Skeletal muscle tissue (tissue), 4 donors: ENCODE results near the gene FRY. TPM values are rescaled to one million over a fixed set of nuclear protein-coding genes. Genes with fewer than 3 reads are reported as not detected.

Experiments used
- H3K27ac ChIP-seq: one replicate; pipeline ENCODE4 v1.7.0; 2013; ENCODE audit warnings: mild to moderate bottlenecking, low read depth, low read length, inconsistent platforms
- H3K27me3 ChIP-seq, 3 donors: one replicate each; pipeline ENCODE4 v1.7.0; 2013; ENCODE audit warnings: low read length in 3 of 3; ENCODE audit not compliant: control insufficient read depth in 3 of 3, insufficient read depth in 3 of 3
- H3K36me3 ChIP-seq, 3 donors: one replicate each; pipeline ENCODE4 v1.7.0; 2013; ENCODE audit warnings: low read length in 3 of 3; ENCODE audit not compliant: control insufficient read depth in 3 of 3, insufficient read depth in 3 of 3
- H3K4me1 ChIP-seq, 3 donors: one replicate each; pipeline ENCODE4 v1.7.0; 2013; ENCODE audit warnings: low read length in 3 of 3, mild to moderate bottlenecking in 3 of 3; ENCODE audit not compliant: control insufficient read depth in 3 of 3, insufficient read depth in 3 of 3
- H3K4me3 ChIP-seq, 3 donors: one replicate each; pipeline ENCODE4 v1.7.0; 2013; ENCODE audit warnings: low read length in 3 of 3
- H3K9ac ChIP-seq, 3 donors: one replicate each; pipeline ENCODE4 v1.7.0; 2013; ENCODE audit warnings: low read length in 3 of 3, mild to moderate bottlenecking in 3 of 3, moderate library complexity in 2 of 3, low read depth in 1 of 3
- H3K9me3 ChIP-seq, 3 donors: one replicate each; pipeline ENCODE4 v1.7.0; 2013; ENCODE audit warnings: low read length in 3 of 3; ENCODE audit not compliant: control insufficient read depth in 3 of 3
- total RNA-seq: library from RNA; depleted of rRNA; stranded (reverse); fragments of >200 nt; gene quantifications from one replicate; pipeline ENCODE4 v1.2.3, GENCODE V29; 2014
- donor health status: Osteomylitis.

The FRY gene
- total RNA-seq, 1 donor from 2014 or later: 59.0 TPM

DNA sequence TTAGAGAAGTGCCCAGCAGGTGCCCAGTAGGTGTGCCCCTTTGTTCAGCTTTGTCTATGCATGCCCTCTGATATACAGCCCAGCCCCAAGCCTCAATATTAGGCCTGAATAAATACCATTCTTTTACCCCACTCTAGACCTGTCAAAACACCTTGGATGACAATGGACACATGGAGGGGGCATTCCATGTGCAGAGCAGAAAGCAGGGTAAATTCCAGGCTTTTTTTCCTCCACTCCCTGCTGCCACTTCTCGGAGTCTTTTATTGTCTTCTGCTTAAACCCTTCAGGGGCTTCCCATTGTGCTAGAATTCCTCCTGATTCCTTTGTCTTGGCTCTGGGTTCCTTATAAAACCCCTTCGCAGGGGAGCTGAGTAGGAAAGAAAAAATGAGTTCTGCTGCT is 5.8 kb upstream of the FRY start:
- no peaks in the 10 kb centered on the region for H3K27me3 ChIP-seq
- H3K27ac ChIP-seq: no peak overlapping the region
- H3K4me1 ChIP-seq: peaks cover 7 to 11% (median 9%) of the 10 kb centered on the region in 3 donors
- no peaks in the 10 kb centered on the region for H3K36me3 ChIP-seq
- no peak overlapping the region for H3K4me3 ChIP-seq
- no peaks in the 10 kb centered on the region for H3K9me3 ChIP-seq
- H3K9ac ChIP-seq: no peak overlapping the region

DNA sequence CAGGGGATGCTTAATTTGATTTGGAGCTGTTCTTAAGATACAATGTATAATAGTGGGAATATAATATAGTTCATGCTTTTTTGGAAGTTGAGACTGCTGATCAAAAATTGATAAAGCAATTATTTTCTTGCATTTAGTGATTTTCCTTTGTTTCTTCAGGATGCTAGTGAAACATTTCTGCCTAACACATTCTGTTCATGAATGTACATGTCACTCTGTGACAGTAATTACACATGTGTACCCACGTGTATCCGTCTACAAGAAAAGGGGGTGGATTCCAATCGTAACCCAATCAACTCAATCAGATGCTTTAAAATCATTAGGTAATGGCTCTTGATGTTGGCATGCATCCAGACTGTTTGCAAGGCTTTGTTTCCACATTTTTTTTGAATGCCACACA is 5.0 kb upstream of the FRY start:
- Histone ChIP-seq H3K4me3 (no peak overlapping the region), H3K27me3 (no peaks in the 10 kb centered on the region), H3K27ac (no peak overlapping the region), H3K36me3 (no peaks in the 10 kb centered on the region), H3K4me1 (peaks cover 10 to 15% (median 11%) of the 10 kb centered on the region in 3 donors), H3K9me3 (no peaks in the 10 kb centered on the region), H3K9ac (no peak overlapping the region)

DNA sequence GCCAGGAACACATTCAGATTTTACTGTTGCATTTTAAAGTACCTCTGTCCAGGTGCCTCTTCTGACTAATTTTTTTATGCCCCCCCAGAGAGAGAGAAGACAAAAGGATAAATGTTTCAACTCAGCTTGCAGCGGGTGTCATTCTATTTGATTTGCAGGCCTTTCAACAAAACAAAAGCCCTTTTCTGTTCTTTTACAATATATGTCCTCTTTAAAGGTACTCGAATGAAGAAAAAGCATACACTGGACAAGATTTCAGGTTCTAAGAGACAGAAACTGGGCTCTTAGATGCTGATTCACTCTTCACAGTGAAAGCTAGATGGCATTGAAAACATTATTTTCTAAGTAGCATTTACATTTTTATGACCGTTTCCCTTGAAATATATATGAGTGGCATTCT is 2.9 kb upstream of the FRY start:
- H3K36me3 ChIP-seq: no peaks in the 10 kb centered on the region
- H3K4me1 ChIP-seq: peaks cover 3 to 7% (median 7%) of the 10 kb centered on the region in 3 donors
- H3K27ac ChIP-seq: no peak overlapping the region
- H3K4me3 ChIP-seq: no peak overlapping the region
- no peaks in the 10 kb centered on the region for H3K27me3 ChIP-seq
- H3K9me3 ChIP-seq: no peaks in the 10 kb centered on the region
- no peak overlapping the region for H3K9ac ChIP-seq

DNA sequence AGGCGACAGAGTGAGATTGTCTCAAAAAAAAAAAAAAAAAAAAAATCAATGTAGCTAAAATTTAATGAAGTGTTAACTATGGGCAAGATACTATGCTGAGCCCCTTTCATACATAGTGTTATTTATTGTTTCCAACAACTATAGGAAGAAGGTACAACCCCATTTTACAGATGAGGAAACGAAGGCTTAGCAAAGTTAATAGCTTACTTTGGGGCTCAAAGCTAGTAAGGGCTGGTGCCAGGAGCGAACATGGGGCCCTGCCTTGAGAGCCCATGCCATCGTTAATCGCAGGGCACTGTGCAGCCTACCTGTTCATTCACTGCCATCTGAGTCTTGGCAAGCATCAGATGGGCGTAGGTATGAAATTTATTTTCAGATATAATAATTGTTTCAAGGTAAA is 1.9 kb upstream of the FRY start:
- Histone ChIP-seq H3K27ac (no peak overlapping the region), H3K4me3 (no peak overlapping the region), H3K9me3 (no peaks in the 10 kb centered on the region), H3K9ac (no peak overlapping the region), H3K36me3 (no peaks in the 10 kb centered on the region), H3K4me1 (peaks cover 3 to 7% (median 7%) of the 10 kb centered on the region in 3 donors), H3K27me3 (no peaks in the 10 kb centered on the region)

DNA sequence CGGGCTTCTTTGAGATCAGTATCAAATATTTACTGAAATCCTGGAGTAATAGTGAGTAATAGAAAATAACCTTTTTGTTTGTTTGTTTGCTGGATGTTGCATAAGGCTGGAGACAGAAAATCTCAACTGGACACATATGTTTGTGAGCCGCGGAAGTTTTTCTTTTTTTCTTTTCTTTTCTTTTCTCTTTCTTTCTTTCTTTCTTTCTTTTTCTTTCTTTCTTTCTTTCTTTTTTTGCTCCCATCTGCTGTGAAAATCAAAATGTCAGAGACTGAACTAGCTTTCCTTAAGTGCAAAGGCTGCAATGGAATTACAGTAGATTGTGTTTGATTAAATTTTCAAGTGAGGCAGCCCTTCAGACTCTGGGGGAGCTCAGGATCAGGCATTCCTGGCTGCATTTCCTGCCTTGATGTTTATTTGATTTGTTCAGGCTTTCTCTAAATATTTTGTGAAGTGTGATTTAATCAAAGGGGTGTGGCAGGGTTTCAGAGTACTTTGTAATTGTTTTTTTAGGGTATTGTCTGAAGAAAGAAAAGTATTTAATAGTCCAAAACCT is 319 bp downstream of the FRY start:
- Histone ChIP-seq H3K36me3 (no peaks in the 10 kb centered on the region), H3K27ac (peak overlapping the region; percentile 65), H3K27me3 (no peaks in the 10 kb centered on the region), H3K4me1 (peaks cover 9 to 11% (median 10%) of the 10 kb centered on the region in 3 donors), H3K9ac (peak overlapping the region in 1 of 3 donors; percentile 74), H3K4me3 (peak overlapping the region; percentile 72 to 80 (median 77)), H3K9me3 (no peaks in the 10 kb centered on the region)

DNA sequence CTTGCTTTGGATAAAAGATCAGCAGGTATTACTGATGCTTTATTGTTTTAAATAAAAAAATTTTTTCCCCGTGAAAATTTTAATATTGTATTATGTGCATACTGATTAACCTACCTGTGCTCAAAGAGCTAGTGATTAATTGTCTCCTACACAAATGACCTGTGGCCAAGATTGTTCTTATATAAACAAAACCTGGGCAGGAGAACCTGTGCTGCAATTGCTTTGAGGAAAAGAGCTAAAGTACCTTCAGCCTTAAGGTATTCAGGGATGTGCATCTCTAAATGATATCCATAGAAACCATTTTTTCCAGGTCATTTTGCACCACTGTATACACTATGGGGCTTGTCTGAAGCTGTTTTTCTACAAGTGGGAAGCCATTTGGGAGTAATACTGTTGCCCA is 1.2 kb downstream of the FRY start:
- Histone ChIP-seq H3K27ac (no peak overlapping the region), H3K9me3 (no peaks in the 10 kb centered on the region), H3K4me1 (peaks cover 9 to 11% (median 11%) of the 10 kb centered on the region in 3 donors), H3K9ac (no peak overlapping the region), H3K27me3 (no peaks in the 10 kb centered on the region), H3K4me3 (no peak overlapping the region), H3K36me3 (no peaks in the 10 kb centered on the region)

DNA sequence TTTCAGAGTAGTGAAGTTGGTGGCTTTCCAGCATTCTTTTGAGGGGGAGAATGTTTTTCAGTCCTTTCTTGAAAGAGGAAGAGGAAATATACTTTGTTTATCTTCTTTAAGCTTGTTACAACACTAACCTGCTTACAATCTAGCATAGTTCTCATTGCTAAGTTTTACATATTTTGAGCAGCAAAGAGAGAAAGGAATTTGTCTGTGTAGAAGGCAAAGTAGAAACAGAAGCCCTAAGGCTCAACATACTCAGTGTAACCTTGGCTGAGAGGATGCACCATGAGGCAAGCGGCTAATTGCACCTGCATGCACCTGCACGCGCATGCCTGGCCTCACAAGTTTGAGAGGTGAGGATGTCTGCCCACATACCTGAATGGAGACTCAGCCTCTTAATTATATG is 2.2 kb downstream of the FRY start:
- H3K27ac ChIP-seq: no peak overlapping the region
- no peaks in the 10 kb centered on the region for H3K9me3 ChIP-seq
- H3K4me1 ChIP-seq: peaks cover 9 to 11% (median 11%) of the 10 kb centered on the region in 3 donors
- no peaks in the 10 kb centered on the region for H3K36me3 ChIP-seq
- no peak overlapping the region for H3K9ac ChIP-seq
- no peaks in the 10 kb centered on the region for H3K27me3 ChIP-seq
- H3K4me3 ChIP-seq: no peak overlapping the region

DNA sequence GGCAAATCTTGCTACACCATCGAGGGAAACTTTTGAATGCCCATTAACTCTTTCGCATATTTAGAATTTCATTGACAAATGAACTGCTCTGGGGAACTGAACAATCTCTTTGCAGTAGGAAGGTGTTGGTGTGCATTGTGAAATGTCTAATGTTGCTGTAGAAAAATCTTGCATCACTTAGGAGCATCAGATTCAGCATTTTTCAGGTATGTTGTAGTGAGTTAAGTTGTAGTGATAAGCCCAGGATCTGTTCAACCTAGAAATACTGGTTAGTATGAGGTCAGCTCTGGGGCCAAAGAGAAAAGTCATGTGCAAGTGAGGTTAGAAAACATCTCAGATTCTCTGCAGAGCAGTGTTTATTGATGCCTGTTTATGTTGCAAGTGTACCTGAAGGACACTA is 4.1 kb downstream of the FRY start:
- Histone ChIP-seq H3K4me1 (peaks cover 6 to 10% (median 9%) of the 10 kb centered on the region in 3 donors), H3K27ac (no peak overlapping the region), H3K4me3 (no peak overlapping the region), H3K9ac (no peak overlapping the region), H3K9me3 (no peaks in the 10 kb centered on the region), H3K36me3 (no peaks in the 10 kb centered on the region), H3K27me3 (no peaks in the 10 kb centered on the region)

DNA sequence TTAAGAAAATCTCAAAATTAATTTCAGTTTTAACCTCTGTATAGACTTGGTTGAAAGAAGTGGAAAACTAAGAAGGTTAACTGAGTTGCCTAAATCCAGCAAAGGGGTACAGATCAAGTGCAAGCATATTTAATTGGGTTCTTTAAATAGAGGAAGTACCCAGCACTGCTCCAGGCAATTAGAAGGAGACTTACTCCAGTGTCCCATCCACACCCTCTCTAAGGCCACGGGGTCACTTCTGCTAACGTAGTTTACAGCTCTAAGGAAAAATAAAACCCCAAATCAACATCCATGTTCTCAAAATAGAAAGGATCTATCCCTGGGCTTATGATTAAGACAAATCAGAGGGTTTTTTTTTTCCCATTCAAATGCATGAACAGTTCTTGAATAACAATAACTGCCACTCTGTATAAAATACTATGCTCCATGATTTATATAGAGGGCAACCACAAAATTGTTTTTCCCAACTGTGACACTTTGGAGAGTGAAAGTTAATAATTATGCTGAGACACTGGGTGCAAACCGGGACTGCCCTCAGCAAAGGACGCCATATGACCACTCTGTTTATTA is 4.6 kb downstream of the FRY start:
- no peak overlapping the region for H3K9ac ChIP-seq
- peak overlapping the region in 1 of 3 donors; percentile 32 for H3K4me3 ChIP-seq
- H3K36me3 ChIP-seq: no peaks in the 10 kb centered on the region
- H3K9me3 ChIP-seq: no peaks in the 10 kb centered on the region
- peaks cover 4 to 8% (median 4%) of the 10 kb centered on the region in 3 donors for H3K4me1 ChIP-seq
- no peaks in the 10 kb centered on the region for H3K27me3 ChIP-seq
- no peak overlapping the region for H3K27ac ChIP-seq

DNA sequence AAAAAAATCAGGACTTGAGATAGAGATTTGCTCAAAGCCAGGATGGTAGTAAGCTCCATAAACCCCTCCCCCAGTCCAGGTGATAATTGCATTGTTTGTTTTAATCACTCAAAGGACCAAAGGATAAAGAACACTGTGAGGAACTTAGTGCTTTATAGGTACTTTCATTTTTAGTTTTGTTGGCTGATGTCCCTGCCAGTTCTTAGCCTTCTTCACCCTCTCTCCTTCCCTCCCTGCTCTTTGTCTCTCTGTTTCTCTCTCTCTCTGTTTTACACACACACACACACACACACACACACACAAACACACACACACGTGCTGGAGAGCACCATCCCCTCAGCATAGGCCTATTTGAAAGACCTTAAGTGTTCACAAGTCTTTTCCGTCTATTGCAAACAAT is 5.2 kb downstream of the FRY start:
- no peaks in the 10 kb centered on the region for H3K27me3 ChIP-seq
- H3K4me3 ChIP-seq: peak overlapping the region in 1 of 3 donors; percentile 32
- H3K27ac ChIP-seq: no peak overlapping the region
- no peaks in the 10 kb centered on the region for H3K9me3 ChIP-seq
- H3K9ac ChIP-seq: peak overlapping the region in 1 of 3 donors; percentile 18
- no peaks in the 10 kb centered on the region for H3K36me3 ChIP-seq
- peaks cover 2 to 8% (median 4%) of the 10 kb centered on the region in 3 donors for H3K4me1 ChIP-seq
